ENCODE data around the gene NIPBL. TPM values are rescaled to one million over a fixed set of nuclear protein-coding genes. Genes with fewer than 3 reads are reported as not detected.

Gene NIPBL
- total RNA-seq, 1 donor from 2014 or later = 67.9 TPM

DNA sequence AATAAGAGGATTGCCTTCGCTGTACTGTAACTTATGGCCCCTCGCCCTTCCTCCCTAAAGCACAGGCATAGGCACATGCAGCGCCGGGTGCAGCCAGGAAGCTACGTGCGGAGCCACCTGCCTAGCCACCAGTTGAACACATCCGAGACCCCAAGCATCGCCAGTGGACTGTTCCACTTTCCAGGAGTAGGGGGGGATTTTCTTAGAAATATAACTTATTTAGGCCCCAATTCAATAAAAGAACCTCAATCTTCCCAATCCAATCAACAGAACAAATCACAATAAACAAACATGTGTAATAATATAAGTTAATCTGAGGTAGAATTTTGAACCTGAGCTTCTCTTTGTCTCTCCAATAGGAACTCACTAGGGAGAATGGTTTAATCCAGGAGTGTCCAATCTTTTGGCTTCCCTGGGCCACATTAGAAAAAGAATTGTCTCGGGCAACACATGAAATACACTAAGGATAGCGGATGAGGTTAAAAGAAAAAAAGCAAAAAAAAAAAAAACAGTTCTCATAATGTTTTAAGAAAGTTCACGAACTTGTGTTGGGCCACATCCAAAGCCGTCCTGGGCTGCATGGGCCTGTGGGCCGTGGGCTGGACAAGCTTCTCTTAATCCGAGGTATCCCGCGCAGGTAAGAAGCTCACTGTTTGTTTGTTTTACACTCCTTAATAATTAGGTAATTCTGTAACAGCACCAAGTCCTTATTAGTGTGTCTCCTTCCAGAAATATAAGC is 22.0 kb upstream of the NIPBL start:
- Mint-ChIP-seq H3K36me3 (no peaks in the 10 kb centered on the region), H3K9me3 (peaks cover 2% of the 10 kb centered on the region), H3K4me3 (no peak overlapping the region), H3K4me1 (no peaks in the 10 kb centered on the region), H3K27ac (no peak overlapping the region), H3K27me3 (ENCODE audit: insufficient read depth, low read depth) (no peaks in the 10 kb centered on the region)
- no peaks in the 10 kb centered on the region for H3K36me3 ChIP-seq
- no peak overlapping the region for H3K4me3 ChIP-seq
- H3K4me2 ChIP-seq = no peak overlapping the region
- no peak for TF ChIP-seq EZH2phosphoT487 (IDR thresholded peaks at IDR 0.05)
- TF ChIP-seq, protein P1, sequence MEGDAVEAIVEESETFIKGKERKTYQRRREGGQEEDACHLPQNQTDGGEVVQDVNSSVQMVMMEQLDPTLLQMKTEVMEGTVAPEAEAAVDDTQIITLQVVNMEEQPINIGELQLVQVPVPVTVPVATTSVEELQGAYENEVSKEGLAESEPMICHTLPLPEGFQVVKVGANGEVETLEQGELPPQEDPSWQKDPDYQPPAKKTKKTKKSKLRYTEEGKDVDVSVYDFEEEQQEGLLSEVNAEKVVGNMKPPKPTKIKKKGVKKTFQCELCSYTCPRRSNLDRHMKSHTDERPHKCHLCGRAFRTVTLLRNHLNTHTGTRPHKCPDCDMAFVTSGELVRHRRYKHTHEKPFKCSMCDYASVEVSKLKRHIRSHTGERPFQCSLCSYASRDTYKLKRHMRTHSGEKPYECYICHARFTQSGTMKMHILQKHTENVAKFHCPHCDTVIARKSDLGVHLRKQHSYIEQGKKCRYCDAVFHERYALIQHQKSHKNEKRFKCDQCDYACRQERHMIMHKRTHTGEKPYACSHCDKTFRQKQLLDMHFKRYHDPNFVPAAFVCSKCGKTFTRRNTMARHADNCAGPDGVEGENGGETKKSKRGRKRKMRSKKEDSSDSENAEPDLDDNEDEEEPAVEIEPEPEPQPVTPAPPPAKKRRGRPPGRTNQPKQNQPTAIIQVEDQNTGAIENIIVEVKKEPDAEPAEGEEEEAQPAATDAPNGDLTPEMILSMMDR (IDR thresholded peaks at IDR 0.05) = no peak
- no peak for TF ChIP-seq EZH2 (IDR thresholded peaks at IDR 0.05)
- H3K9ac ChIP-seq = no peak overlapping the region
- no peaks in the 10 kb centered on the region for H3K4me1 ChIP-seq
- no peaks in the 10 kb centered on the region for H4K20me1 ChIP-seq (ENCODE audit: low read depth)
- H2AFZ ChIP-seq (replicated peaks) = peak overlapping the region; percentile 86
- peak; percentile 20 for DNase-seq (ENCODE audit: low spot score)
- no peaks in the 10 kb centered on the region for H3K27me3 ChIP-seq
- no peaks in the 10 kb centered on the region for H3K9me3 ChIP-seq (ENCODE audit: low read depth)
- H3F3A ChIP-seq (ENCODE audit: low read depth) = no peaks in the 10 kb centered on the region
- H3K27ac ChIP-seq = no peak overlapping the region
- no peaks in the 10 kb centered on the region for H3K79me2 ChIP-seq (ENCODE audit: low read depth)

DNA sequence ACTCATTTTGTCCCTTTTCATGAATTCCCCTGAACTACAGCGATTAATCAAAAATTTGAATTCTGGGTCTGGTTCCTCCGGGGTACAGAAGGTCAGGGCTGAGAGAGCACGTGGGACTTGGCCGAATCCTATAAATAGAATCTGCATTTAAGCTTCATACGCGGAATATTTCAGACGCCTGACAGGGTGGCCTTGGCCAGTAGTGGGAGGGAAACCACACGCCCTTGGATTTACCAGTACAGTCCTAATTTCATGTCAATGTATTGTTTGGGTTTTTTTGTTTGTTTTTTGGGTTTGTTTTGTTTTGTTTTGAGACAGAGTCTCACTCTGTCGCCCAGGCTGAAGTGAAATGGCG is 21.5 kb upstream of the NIPBL start:
- H3K4me3 Mint-ChIP-seq = no peak overlapping the region
- no peak overlapping the region for H3K4me3 ChIP-seq
- no peaks in the 10 kb centered on the region for H3K27me3 Mint-ChIP-seq (ENCODE audit: insufficient read depth, low read depth)

DNA sequence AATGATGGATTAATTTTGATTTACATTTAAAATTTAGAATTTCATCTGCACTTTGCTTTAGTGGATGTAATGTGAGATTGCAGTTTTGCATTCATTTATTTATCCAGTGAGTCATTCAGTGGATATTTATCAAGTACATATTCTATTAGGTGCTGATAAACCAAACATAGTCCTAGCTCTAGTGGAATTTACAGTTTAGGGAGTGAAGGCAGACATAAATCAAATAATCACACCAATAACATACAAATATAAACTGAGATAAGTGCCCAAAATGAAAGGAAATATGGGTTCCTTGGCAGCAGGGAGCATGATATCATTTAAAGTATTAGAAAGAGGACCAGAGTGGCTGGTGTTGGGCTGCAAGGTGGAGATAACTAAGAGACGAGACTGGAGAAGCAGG is 14.7 kb upstream of the NIPBL start:
- no peak overlapping the region for H3K9ac ChIP-seq
- H2AFZ ChIP-seq (replicated peaks) = no peak overlapping the region
- H3K36me3 Mint-ChIP-seq = peaks cover 7% of the 10 kb centered on the region
- H3K27ac ChIP-seq = no peak overlapping the region
- TF ChIP-seq, protein P1 (IDR thresholded peaks at IDR 0.05) = no peak
- TF ChIP-seq EZH2phosphoT487 (IDR thresholded peaks at IDR 0.05) (no peak), EZH2 (IDR thresholded peaks at IDR 0.05) (no peak)
- H3K9me3 ChIP-seq (ENCODE audit: low read depth) = no peaks in the 10 kb centered on the region
- H3K79me2 ChIP-seq (ENCODE audit: low read depth) = no peaks in the 10 kb centered on the region
- H3K27me3 ChIP-seq = no peaks in the 10 kb centered on the region
- DNase-seq (ENCODE audit: low spot score) = no peak
- no peak overlapping the region for H3K4me2 ChIP-seq
- no peaks in the 10 kb centered on the region for H3K9me3 Mint-ChIP-seq
- H3K4me1 ChIP-seq = no peaks in the 10 kb centered on the region
- no peaks in the 10 kb centered on the region for H3K4me1 Mint-ChIP-seq
- no peak overlapping the region for H3K27ac Mint-ChIP-seq
- no peaks in the 10 kb centered on the region for H3K27me3 Mint-ChIP-seq (ENCODE audit: insufficient read depth, low read depth)
- H3F3A ChIP-seq (ENCODE audit: low read depth) = no peaks in the 10 kb centered on the region
- no peaks in the 10 kb centered on the region for H3K36me3 ChIP-seq
- no peak overlapping the region for H3K4me3 Mint-ChIP-seq
- H3K4me3 ChIP-seq = no peak overlapping the region
- no peaks in the 10 kb centered on the region for H4K20me1 ChIP-seq (ENCODE audit: low read depth)

More for the DNA sequence above, 21.5 kb upstream of the NIPBL start:
- Histone ChIP-seq H3F3A (ENCODE audit: low read depth) (no peaks in the 10 kb centered on the region), H3K79me2 (ENCODE audit: low read depth) (no peaks in the 10 kb centered on the region), H3K27ac (no peak overlapping the region), H3K9me3 (ENCODE audit: low read depth) (no peaks in the 10 kb centered on the region), H4K20me1 (ENCODE audit: low read depth) (no peaks in the 10 kb centered on the region), H3K36me3 (no peaks in the 10 kb centered on the region), H2AFZ (replicated peaks) (peak overlapping the region; percentile 12), H3K27me3 (no peaks in the 10 kb centered on the region), H3K9ac (no peak overlapping the region), H3K4me1 (no peaks in the 10 kb centered on the region), H3K4me2 (no peak overlapping the region)
- H3K27ac Mint-ChIP-seq = no peak overlapping the region
- H3K36me3 Mint-ChIP-seq = no peaks in the 10 kb centered on the region
- TF ChIP-seq EZH2 (IDR thresholded peaks at IDR 0.05) = no peak
- no peaks in the 10 kb centered on the region for H3K4me1 Mint-ChIP-seq
- DNase-seq (ENCODE audit: low spot score) = no peak
- H3K9me3 Mint-ChIP-seq = peaks cover 2% of the 10 kb centered on the region

DNA sequence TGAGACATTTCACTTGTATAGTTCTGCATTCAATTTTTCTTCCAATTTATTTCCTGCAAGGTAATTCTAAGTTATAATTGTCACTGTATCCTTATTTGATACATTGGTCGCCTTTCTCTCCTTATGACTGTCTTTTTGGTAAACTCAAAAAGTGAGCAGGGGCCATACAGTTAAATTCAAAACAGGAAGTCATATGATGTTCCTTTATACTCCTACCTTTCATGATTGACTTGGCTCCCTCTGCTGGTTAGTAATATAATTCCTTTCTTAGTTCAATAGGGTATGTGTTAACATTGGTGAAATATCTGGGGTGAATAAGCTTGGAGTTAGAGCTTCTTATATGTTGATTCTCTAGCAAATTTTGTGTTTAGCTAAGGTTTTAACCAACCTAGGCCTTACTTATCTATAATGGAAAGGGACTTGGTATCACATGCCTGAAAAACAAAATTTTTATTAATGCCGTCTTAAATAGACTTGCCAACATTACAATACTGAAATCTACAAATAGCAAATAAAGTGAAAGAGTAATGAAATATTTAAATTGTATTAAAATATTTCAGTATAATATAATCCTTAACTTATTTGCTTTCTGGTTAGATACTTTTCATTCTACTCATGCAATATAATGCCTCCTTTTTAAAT is 6.0 kb upstream of the NIPBL start:
- H3K4me2 ChIP-seq = no peak overlapping the region
- no peak overlapping the region for H3K27ac Mint-ChIP-seq
- no peaks in the 10 kb centered on the region for H3K9me3 ChIP-seq (ENCODE audit: low read depth)
- no peak overlapping the region for H2AFZ ChIP-seq (replicated peaks)
- H3F3A ChIP-seq (ENCODE audit: low read depth) = peaks cover 3% of the 10 kb centered on the region
- peak; percentile 73 for DNase-seq (ENCODE audit: low spot score)
- H3K4me3 Mint-ChIP-seq = no peak overlapping the region
- peaks cover 64% of the 10 kb centered on the region for H3K79me2 ChIP-seq (ENCODE audit: low read depth)
- peaks cover 56% of the 10 kb centered on the region for H4K20me1 ChIP-seq (ENCODE audit: low read depth)
- TF ChIP-seq EZH2 (IDR thresholded peaks at IDR 0.05) = no peak
- TF ChIP-seq, protein P1 (IDR thresholded peaks at IDR 0.05) = peak; percentile 79
- no peak overlapping the region for H3K4me3 ChIP-seq
- H3K9me3 Mint-ChIP-seq = no peaks in the 10 kb centered on the region
- no peak overlapping the region for H3K9ac ChIP-seq
- H3K36me3 Mint-ChIP-seq = peaks cover 8% of the 10 kb centered on the region
- H3K27ac ChIP-seq = peak overlapping the region; percentile 46
- no peaks in the 10 kb centered on the region for H3K36me3 ChIP-seq
- H3K27me3 ChIP-seq = no peaks in the 10 kb centered on the region
- peaks cover 20% of the 10 kb centered on the region for H3K4me1 ChIP-seq
- peaks cover 16% of the 10 kb centered on the region for H3K4me1 Mint-ChIP-seq
- H3K27me3 Mint-ChIP-seq (ENCODE audit: insufficient read depth, low read depth) = no peaks in the 10 kb centered on the region
